ENCODE measurements around the gene CAPN10.

CAPN10 gene

DNA sequence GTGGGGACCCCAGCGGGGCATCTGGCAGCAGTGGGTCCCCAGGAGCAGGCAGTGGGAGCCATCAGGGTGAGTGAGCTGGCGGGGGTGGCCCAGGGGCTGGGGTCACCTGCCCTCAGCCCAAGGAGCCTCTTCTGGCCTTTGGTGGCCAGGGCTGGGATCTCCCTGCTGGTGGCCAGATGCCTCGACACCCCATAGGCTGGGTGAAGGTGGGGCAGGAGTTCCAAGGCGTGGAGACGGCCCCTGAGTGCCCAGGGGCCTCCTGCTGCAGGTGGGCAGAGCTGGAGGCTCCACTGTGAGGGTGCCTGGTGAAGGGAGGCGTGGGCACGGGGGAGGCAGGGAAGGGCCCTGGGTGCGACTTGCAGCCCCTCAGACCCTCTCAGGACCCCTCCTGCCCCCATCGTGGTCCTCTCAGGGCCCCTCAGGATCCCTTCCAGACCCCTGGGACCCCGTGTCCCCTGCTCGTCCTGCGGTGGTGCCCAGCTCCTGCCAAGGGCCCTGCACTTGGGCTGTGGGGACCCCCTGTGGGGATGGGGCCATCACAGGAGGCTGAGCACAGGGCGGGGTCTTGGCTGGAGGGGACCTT is 33.7 kb downstream of the CAPN10 start:
- no peak for TF ChIP-seq RAD21 (IDR thresholded peaks at IDR 0.05; ENCODE audit: low read depth)
- TF ChIP-seq TAF1 (IDR thresholded peaks at IDR 0.05; ENCODE audit: low read depth): no peak
- TF ChIP-seq ZBTB7A (IDR thresholded peaks at IDR 0.05; ENCODE audit: low read depth): no peak
- no peak for TF ChIP-seq CEBPB (IDR thresholded peaks at IDR 0.05)
- no peak for TF ChIP-seq YY1 (IDR thresholded peaks at IDR 0.05; ENCODE audit: low read depth)
- TF ChIP-seq, protein P1, sequence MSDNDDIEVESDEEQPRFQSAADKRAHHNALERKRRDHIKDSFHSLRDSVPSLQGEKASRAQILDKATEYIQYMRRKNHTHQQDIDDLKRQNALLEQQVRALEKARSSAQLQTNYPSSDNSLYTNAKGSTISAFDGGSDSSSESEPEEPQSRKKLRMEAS (IDR thresholded peaks at IDR 0.05): no peak
- TF ChIP-seq NFIC (IDR thresholded peaks at IDR 0.05): no peak
- TF ChIP-seq TEAD4 (IDR thresholded peaks at IDR 0.05): no peak
- TF ChIP-seq CREB1 (IDR thresholded peaks at IDR 0.05; ENCODE audit: low read depth): no peak
- no peak for TF ChIP-seq TCF12 (IDR thresholded peaks at IDR 0.05; ENCODE audit: low read depth)
- no peak for TF ChIP-seq EGR1 (IDR thresholded peaks at IDR 0.05)
- TF ChIP-seq FOXM1 (IDR thresholded peaks at IDR 0.05; ENCODE audit: borderline replicate concordance, low read depth): no peak

DNA sequence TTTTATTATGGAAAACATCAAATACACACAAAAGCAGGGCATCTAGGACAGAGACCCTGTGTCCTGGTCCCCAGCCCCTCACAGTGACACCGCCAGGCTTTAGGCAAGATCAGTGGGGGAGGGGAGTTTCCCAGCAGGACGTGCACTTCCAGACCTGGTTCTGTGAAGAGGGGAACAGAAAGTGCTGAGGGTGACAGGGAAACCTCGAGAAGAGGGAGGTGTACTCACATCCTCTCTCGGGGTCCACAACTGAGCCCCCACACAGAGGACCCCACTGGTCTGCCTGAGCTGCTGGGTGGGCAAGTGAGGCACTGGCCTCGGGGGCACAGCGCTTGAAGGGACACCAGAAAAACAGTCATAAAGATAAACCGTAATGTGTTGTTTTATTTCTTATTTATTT is 34.3 kb downstream of the CAPN10 start:
- no peak for TF ChIP-seq EGR1 (IDR thresholded peaks at IDR 0.05)
- TF ChIP-seq NFIC (IDR thresholded peaks at IDR 0.05): no peak
- TF ChIP-seq CREB1 (IDR thresholded peaks at IDR 0.05; ENCODE audit: low read depth): no peak
- no peak for TF ChIP-seq EP300 (IDR thresholded peaks at IDR 0.05; ENCODE audit: borderline replicate concordance)
- TF ChIP-seq TCF12 (IDR thresholded peaks at IDR 0.05; ENCODE audit: low read depth): no peak
- TF ChIP-seq CEBPB (IDR thresholded peaks at IDR 0.05): no peak
- TF ChIP-seq, protein P2, sequence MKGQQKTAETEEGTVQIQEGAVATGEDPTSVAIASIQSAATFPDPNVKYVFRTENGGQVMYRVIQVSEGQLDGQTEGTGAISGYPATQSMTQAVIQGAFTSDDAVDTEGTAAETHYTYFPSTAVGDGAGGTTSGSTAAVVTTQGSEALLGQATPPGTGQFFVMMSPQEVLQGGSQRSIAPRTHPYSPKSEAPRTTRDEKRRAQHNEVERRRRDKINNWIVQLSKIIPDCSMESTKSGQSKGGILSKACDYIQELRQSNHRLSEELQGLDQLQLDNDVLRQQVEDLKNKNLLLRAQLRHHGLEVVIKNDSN (IDR thresholded peaks at IDR 0.05): no peak

DNA sequence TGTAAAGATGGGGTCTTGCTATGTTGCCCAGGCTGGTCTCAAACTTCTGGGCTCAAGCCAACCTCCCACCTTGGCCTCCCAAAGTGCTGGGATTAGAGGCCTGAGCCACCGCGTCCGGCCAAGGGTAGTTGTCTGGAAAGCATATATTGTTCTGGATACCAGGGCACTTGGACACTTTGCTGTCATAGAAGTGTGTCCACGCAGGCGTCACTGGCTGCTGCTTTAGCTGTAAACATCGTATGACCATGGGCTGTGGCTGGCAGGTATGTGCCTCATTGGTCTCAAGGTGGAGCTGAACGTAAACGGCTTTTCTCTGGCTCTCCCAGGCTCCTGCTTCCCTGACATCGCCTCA is 35.5 kb downstream of the CAPN10 start:
- TF ChIP-seq FOXM1 (IDR thresholded peaks at IDR 0.05; ENCODE audit: borderline replicate concordance, low read depth) (no peak), EP300 (IDR thresholded peaks at IDR 0.05; ENCODE audit: borderline replicate concordance) (no peak), EGR1 (IDR thresholded peaks at IDR 0.05) (no peak), ZBTB7A (IDR thresholded peaks at IDR 0.05; ENCODE audit: low read depth) (no peak), YY1 (IDR thresholded peaks at IDR 0.05; ENCODE audit: low read depth) (no peak), TCF12 (IDR thresholded peaks at IDR 0.05; ENCODE audit: low read depth) (no peak), NFIC (IDR thresholded peaks at IDR 0.05) (no peak), CREB1 (IDR thresholded peaks at IDR 0.05; ENCODE audit: low read depth) (no peak), CEBPB (IDR thresholded peaks at IDR 0.05) (no peak), TAF1 (IDR thresholded peaks at IDR 0.05; ENCODE audit: low read depth) (no peak)
- TF ChIP-seq, protein P2 (IDR thresholded peaks at IDR 0.05): no peak
- TF ChIP-seq, protein P1 (IDR thresholded peaks at IDR 0.05): no peak

DNA sequence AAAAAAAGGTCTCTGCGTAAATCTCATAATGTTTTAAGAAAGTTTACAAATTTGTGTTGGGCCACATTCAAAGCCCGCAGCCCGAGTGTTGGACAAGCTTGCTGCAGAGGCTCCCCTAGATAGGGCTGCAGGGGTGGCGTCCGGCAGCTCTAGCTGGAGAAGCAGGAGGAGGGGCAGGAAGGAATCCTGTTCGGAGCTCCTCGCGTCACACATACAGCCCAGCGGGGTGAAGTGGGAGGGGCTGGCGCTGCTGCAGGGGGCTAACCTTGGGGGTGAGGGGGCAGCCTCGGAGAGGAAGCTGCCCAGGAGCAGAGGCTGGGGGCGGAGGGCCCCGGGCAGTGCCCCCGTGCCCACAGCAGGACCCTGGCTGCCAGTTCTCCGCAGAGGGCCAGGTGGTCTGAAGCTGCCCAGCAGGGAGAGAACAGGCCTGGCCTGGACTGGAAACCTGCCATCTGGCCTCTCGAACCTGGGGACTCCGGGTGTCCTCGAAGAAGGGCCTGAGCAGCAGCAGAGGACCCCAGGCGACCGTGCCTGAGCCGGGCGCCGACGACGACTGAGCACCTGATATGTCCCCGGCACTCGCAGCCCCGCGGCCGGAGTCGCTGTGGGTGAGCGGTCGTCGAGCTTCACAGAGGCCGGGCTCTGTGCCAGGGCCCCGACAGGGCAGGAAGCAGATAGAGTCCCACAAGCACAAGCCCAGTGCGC is 36.1 kb downstream of the CAPN10 start:
- TF ChIP-seq RAD21 (IDR thresholded peaks at IDR 0.05; ENCODE audit: low read depth) (no peak), CREB1 (IDR thresholded peaks at IDR 0.05; ENCODE audit: low read depth) (no peak), YY1 (IDR thresholded peaks at IDR 0.05; ENCODE audit: low read depth) (no peak), ZBTB7A (IDR thresholded peaks at IDR 0.05; ENCODE audit: low read depth) (no peak), EGR1 (IDR thresholded peaks at IDR 0.05) (no peak), NFIC (IDR thresholded peaks at IDR 0.05) (no peak), CEBPB (IDR thresholded peaks at IDR 0.05) (no peak), TCF12 (IDR thresholded peaks at IDR 0.05; ENCODE audit: low read depth) (no peak), TEAD4 (IDR thresholded peaks at IDR 0.05) (no peak), FOXM1 (IDR thresholded peaks at IDR 0.05; ENCODE audit: borderline replicate concordance, low read depth) (no peak), TAF1 (IDR thresholded peaks at IDR 0.05; ENCODE audit: low read depth) (no peak), EP300 (IDR thresholded peaks at IDR 0.05; ENCODE audit: borderline replicate concordance) (no peak)
- TF ChIP-seq, protein P3, sequence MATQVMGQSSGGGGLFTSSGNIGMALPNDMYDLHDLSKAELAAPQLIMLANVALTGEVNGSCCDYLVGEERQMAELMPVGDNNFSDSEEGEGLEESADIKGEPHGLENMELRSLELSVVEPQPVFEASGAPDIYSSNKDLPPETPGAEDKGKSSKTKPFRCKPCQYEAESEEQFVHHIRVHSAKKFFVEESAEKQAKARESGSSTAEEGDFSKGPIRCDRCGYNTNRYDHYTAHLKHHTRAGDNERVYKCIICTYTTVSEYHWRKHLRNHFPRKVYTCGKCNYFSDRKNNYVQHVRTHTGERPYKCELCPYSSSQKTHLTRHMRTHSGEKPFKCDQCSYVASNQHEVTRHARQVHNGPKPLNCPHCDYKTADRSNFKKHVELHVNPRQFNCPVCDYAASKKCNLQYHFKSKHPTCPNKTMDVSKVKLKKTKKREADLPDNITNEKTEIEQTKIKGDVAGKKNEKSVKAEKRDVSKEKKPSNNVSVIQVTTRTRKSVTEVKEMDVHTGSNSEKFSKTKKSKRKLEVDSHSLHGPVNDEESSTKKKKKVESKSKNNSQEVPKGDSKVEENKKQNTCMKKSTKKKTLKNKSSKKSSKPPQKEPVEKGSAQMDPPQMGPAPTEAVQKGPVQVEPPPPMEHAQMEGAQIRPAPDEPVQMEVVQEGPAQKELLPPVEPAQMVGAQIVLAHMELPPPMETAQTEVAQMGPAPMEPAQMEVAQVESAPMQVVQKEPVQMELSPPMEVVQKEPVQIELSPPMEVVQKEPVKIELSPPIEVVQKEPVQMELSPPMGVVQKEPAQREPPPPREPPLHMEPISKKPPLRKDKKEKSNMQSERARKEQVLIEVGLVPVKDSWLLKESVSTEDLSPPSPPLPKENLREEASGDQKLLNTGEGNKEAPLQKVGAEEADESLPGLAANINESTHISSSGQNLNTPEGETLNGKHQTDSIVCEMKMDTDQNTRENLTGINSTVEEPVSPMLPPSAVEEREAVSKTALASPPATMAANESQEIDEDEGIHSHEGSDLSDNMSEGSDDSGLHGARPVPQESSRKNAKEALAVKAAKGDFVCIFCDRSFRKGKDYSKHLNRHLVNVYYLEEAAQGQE (IDR thresholded peaks at IDR 0.05; ENCODE audit: low read depth): no peak
- TF ChIP-seq, protein P1 (IDR thresholded peaks at IDR 0.05): no peak
- TF ChIP-seq, protein P2 (IDR thresholded peaks at IDR 0.05): no peak

DNA sequence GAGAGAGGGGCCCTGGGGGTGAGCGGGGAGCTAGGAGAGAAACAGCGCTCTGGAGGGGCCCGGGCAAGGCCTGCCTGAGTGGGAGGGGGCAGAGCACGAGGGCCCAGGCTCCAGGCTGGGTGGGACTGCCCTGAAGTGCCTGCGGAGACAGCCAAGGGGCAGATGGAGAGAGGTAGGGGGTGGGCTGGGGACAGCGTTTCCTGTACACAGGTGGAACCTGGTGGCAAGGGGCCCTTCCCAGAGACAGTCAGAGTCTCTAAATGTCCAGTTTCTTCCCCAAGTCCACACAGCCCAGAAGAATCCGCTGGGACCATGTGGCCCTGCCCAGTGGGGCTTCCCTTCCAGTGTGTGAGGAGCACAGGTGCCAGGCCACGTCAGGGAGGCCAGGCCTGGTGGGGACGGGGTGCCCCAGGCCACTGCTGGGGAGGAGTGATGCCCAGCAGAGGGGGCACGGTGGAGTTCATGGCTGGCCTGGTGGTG is 37.0 kb downstream of the CAPN10 start:
- TF ChIP-seq RAD21 (IDR thresholded peaks at IDR 0.05; ENCODE audit: low read depth) (no peak), TAF1 (IDR thresholded peaks at IDR 0.05; ENCODE audit: low read depth) (no peak), FOXM1 (IDR thresholded peaks at IDR 0.05; ENCODE audit: borderline replicate concordance, low read depth) (no peak), EGR1 (IDR thresholded peaks at IDR 0.05) (no peak), TEAD4 (IDR thresholded peaks at IDR 0.05) (no peak), YY1 (IDR thresholded peaks at IDR 0.05; ENCODE audit: low read depth) (no peak), TCF12 (IDR thresholded peaks at IDR 0.05; ENCODE audit: low read depth) (no peak)
- TF ChIP-seq, protein P2 (IDR thresholded peaks at IDR 0.05): no peak
- TF ChIP-seq, protein P3 (IDR thresholded peaks at IDR 0.05; ENCODE audit: low read depth): no peak
- TF ChIP-seq, protein P1 (IDR thresholded peaks at IDR 0.05): no peak

Data from Ishikawa (cell line).